Neural progenitor cell (in vitro differentiated cells): ENCODE data around the gene FREM1.

Source experiments
- EZH2phosphoT487 ChIP-seq: fragments of 200-600 bp; sonication (generic); IDR thresholded peaks from 2 replicates; pipeline ENCODE4 v1.6.1; 2017; ENCODE audit warnings: antibody characterized with exemption
- TF ChIP-seq, protein P1 (sequence below): fragments of 200-600 bp; sonication (generic); IDR thresholded peaks from 2 replicates; pipeline ENCODE4 v1.5.1; 2017; ENCODE audit warnings: antibody characterized with exemption, mild to moderate bottlenecking

DNA sequence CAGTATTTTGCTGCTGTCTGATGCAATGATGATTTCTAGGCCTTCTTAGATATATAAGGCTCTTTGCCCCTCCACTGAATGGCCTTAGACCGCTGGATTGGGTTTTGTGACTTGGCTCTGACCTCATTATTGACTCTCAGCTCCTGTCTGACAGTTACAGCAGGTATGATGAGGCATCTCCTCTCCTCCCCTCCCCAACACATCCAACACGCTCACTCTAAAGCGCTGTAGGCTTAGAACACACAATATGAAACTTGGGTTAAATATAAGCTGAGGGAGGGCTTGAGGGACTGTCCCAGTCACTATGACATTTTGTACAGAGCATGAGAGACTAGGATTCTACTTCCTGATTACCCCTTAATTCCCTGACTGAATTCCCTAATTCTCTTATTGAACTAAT lies 168.9 kb downstream of the FREM1 start:
- TF ChIP-seq, protein P1, sequence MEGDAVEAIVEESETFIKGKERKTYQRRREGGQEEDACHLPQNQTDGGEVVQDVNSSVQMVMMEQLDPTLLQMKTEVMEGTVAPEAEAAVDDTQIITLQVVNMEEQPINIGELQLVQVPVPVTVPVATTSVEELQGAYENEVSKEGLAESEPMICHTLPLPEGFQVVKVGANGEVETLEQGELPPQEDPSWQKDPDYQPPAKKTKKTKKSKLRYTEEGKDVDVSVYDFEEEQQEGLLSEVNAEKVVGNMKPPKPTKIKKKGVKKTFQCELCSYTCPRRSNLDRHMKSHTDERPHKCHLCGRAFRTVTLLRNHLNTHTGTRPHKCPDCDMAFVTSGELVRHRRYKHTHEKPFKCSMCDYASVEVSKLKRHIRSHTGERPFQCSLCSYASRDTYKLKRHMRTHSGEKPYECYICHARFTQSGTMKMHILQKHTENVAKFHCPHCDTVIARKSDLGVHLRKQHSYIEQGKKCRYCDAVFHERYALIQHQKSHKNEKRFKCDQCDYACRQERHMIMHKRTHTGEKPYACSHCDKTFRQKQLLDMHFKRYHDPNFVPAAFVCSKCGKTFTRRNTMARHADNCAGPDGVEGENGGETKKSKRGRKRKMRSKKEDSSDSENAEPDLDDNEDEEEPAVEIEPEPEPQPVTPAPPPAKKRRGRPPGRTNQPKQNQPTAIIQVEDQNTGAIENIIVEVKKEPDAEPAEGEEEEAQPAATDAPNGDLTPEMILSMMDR, result no peak
- no peak for TF ChIP-seq EZH2phosphoT487
